ENCODE results near the gene CASP2. TPM values are rescaled to one million over a fixed set of nuclear protein-coding genes. Genes with fewer than 3 reads are reported as not detected.

The CASP2 gene
- total RNA-seq, 1 donor = 7.6 TPM

DNA sequence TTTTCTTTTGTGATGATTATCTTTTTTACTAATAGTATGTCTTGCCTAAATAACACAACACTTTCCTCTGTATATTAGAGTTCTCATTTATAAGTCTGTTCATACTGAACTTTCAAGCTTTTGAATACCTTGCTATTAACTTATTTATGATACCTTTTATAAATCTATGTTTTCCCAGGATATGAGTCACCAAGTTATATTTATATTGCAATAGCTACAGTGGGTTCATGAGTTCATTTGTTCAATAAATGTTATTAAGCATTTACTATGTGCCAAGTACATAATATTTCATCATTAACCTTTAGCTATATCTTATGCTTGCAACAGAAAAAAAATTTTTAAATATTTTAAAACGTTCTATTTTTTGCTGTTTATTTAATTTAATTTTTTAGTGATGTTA lies 46.1 kb downstream of the CASP2 start:
- H3K4me3 ChIP-seq (ENCODE audit: insufficient read depth, low read length) = no peak overlapping the region
- no peaks in the 10 kb centered on the region for H3K36me3 ChIP-seq (ENCODE audit: insufficient read depth, low read length)
- TF ChIP-seq, protein P1, sequence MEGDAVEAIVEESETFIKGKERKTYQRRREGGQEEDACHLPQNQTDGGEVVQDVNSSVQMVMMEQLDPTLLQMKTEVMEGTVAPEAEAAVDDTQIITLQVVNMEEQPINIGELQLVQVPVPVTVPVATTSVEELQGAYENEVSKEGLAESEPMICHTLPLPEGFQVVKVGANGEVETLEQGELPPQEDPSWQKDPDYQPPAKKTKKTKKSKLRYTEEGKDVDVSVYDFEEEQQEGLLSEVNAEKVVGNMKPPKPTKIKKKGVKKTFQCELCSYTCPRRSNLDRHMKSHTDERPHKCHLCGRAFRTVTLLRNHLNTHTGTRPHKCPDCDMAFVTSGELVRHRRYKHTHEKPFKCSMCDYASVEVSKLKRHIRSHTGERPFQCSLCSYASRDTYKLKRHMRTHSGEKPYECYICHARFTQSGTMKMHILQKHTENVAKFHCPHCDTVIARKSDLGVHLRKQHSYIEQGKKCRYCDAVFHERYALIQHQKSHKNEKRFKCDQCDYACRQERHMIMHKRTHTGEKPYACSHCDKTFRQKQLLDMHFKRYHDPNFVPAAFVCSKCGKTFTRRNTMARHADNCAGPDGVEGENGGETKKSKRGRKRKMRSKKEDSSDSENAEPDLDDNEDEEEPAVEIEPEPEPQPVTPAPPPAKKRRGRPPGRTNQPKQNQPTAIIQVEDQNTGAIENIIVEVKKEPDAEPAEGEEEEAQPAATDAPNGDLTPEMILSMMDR (IDR thresholded peaks at IDR 0.05; ENCODE audit: extremely low read depth, low read depth, low read length) = no peak
- H2AFZ ChIP-seq (ENCODE audit: low read length) = no peak overlapping the region
- no peak overlapping the region for H3K4me2 ChIP-seq (ENCODE audit: insufficient read depth, low read length)
- H3K9me3 ChIP-seq (ENCODE audit: low read depth, low read length) = no peaks in the 10 kb centered on the region
- H3K79me2 ChIP-seq (ENCODE audit: insufficient read depth, low read length) = no peaks in the 10 kb centered on the region
- H3K27ac ChIP-seq (ENCODE audit: low read depth, low read length) = no peak overlapping the region
- H4K20me1 ChIP-seq (ENCODE audit: insufficient read depth, low read length) = no peaks in the 10 kb centered on the region
- DNase-seq (ENCODE audit: insufficient read length, low spot score, missing footprints) = no peak
- peaks cover 26% of the 10 kb centered on the region for H3K27me3 ChIP-seq (ENCODE audit: insufficient read depth, low read length)
- peaks cover 12% of the 10 kb centered on the region for H3K4me1 ChIP-seq (ENCODE audit: insufficient read depth, low read length)

DNA sequence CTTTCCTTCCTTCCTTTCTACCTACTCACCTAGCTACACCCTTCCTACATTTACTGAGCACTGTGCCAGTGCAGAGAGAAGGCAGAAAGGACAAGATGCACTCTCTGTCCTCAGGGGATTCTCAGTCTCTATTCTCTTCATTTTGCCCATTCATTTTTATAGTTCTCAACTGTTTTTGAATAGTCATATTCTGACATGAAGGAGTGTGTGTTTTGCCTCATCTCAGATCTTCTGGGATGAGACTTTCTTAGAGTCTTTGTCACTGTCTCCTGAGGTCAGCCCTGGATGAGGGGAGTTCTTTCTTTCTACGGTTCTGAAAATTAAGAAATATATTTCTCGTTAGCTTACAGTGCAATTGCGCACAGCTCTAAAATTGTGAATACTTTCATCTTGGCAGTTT lies 49.1 kb downstream of the CASP2 start:
- no peaks in the 10 kb centered on the region for H3K9me3 ChIP-seq (ENCODE audit: low read depth, low read length)
- no peaks in the 10 kb centered on the region for H3K36me3 ChIP-seq (ENCODE audit: insufficient read depth, low read length)
- H3K27ac ChIP-seq (ENCODE audit: low read depth, low read length) = no peak overlapping the region
- no peak for DNase-seq (ENCODE audit: insufficient read length, low spot score, missing footprints)
- H3K4me1 ChIP-seq (ENCODE audit: insufficient read depth, low read length) = no peaks in the 10 kb centered on the region
- H3K4me3 ChIP-seq (ENCODE audit: insufficient read depth, low read length) = no peak overlapping the region
- H2AFZ ChIP-seq (ENCODE audit: low read length) = no peak overlapping the region
- TF ChIP-seq, protein P1 (IDR thresholded peaks at IDR 0.05; ENCODE audit: extremely low read depth, low read depth, low read length) = no peak
- peaks cover 34% of the 10 kb centered on the region for H3K27me3 ChIP-seq (ENCODE audit: insufficient read depth, low read length)
- H4K20me1 ChIP-seq (ENCODE audit: insufficient read depth, low read length) = no peaks in the 10 kb centered on the region
- no peak overlapping the region for H3K4me2 ChIP-seq (ENCODE audit: insufficient read depth, low read length)
- H3K79me2 ChIP-seq (ENCODE audit: insufficient read depth, low read length) = no peaks in the 10 kb centered on the region

DNA sequence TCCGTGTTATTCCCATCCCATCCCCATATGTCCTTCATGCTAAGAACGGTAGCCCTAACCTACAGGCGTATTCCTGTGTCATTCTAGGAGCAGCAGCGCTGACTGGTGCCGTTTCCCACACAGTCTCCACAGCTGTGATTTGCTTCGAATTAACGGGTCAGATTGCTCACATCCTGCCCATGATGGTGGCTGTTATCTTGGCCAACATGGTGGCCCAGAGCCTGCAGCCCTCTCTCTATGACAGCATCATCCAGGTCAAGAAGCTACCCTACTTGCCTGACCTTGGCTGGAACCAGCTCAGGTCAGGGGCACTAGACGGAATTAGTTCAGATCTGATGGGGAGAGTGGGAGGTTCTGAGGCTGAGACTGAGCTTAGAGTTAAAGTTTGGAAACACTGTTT lies 53.7 kb downstream of the CASP2 start:
- Histone ChIP-seq H2AFZ (ENCODE audit: low read length) (no peak overlapping the region), H3K36me3 (ENCODE audit: insufficient read depth, low read length) (no peaks in the 10 kb centered on the region), H3K9me3 (ENCODE audit: low read depth, low read length) (no peaks in the 10 kb centered on the region), H3K79me2 (ENCODE audit: insufficient read depth, low read length) (no peaks in the 10 kb centered on the region), H3K4me3 (ENCODE audit: insufficient read depth, low read length) (no peak overlapping the region), H4K20me1 (ENCODE audit: insufficient read depth, low read length) (no peaks in the 10 kb centered on the region), H3K4me2 (ENCODE audit: insufficient read depth, low read length) (no peak overlapping the region), H3K27me3 (ENCODE audit: insufficient read depth, low read length) (peaks cover 35% of the 10 kb centered on the region), H3K27ac (ENCODE audit: low read depth, low read length) (no peak overlapping the region), H3K4me1 (ENCODE audit: insufficient read depth, low read length) (no peaks in the 10 kb centered on the region)
- DNase-seq (ENCODE audit: insufficient read length, low spot score, missing footprints) = no peak
- TF ChIP-seq, protein P1 (IDR thresholded peaks at IDR 0.05; ENCODE audit: extremely low read depth, low read depth, low read length) = no peak

DNA sequence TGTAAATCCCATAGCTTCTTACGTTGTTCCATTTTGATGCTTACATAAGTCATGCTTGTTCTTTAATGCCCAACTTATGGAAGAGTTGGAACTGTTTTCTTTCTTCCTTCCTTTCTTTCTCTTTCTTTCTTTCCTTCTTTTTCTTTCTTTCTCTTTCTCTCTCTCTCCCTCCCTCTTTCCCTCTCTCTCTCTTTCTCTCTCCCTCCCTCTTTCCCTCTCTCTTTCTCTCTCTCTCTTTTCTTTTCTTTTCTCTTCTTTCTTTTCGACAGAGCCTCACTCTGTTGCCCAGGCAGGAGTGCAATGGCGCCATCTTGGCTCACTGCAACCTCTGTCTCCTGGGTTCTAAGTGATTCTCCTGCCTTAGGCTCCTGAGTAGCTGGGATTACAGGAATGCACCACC lies 55.4 kb downstream of the CASP2 start:
- Histone ChIP-seq H3K27me3 (ENCODE audit: insufficient read depth, low read length) (peaks cover 34% of the 10 kb centered on the region), H3K9me3 (ENCODE audit: low read depth, low read length) (no peaks in the 10 kb centered on the region), H3K4me2 (ENCODE audit: insufficient read depth, low read length) (no peak overlapping the region), H3K4me3 (ENCODE audit: insufficient read depth, low read length) (no peak overlapping the region), H3K4me1 (ENCODE audit: insufficient read depth, low read length) (no peaks in the 10 kb centered on the region), H3K27ac (ENCODE audit: low read depth, low read length) (no peak overlapping the region), H3K36me3 (ENCODE audit: insufficient read depth, low read length) (no peaks in the 10 kb centered on the region), H3K79me2 (ENCODE audit: insufficient read depth, low read length) (no peaks in the 10 kb centered on the region), H2AFZ (ENCODE audit: low read length) (no peak overlapping the region), H4K20me1 (ENCODE audit: insufficient read depth, low read length) (no peaks in the 10 kb centered on the region)
- DNase-seq (ENCODE audit: insufficient read length, low spot score, missing footprints) = no peak
- TF ChIP-seq, protein P1 (IDR thresholded peaks at IDR 0.05; ENCODE audit: extremely low read depth, low read depth, low read length) = no peak
